Upper lobe of left lung (tissue), 6 donors: Measurements from ENCODE around the gene MYBPC3. TPM values are rescaled to one million over a fixed set of nuclear protein-coding genes. Genes with fewer than 3 reads are reported as not detected.

Experiments used
- ATAC-seq, 2 donors: fragments of 200-7000 bp; cut with Tn5 transposase; one replicate each; pipeline ENCODE4 v1.9.1; 2022; ENCODE audit warnings: mild to moderate bottlenecking in 2 of 2, moderate library complexity in 2 of 2; ENCODE audit not compliant: low FRiP score in 2 of 2
- DNase-seq, 2 donors: peaks; one replicate each; pipeline ENCODE4 v3.0.0-alpha.2; 2019 to 2020
- H3K27ac ChIP-seq, 4 donors: fragments of 200-600 bp; sonication (generic); one replicate each; pipeline ENCODE4 v1.5.1; 2016 to 2019
- H3K27me3 ChIP-seq, 4 donors: fragments of 200-600 bp; sonication (generic); one replicate each; pipeline ENCODE4 v1.5.1; 2017 to 2019
- H3K36me3 ChIP-seq, 4 donors: fragments of 200-600 bp; sonication (generic); one replicate each; pipeline ENCODE4 v1.5.1; 2016 to 2019
- H3K4me1 ChIP-seq, 4 donors: fragments of 200-600 bp; sonication (generic); one replicate each; pipeline ENCODE4 v1.5.1; 2018 to 2019
- H3K4me3 ChIP-seq, 4 donors: fragments of 200-600 bp; sonication (generic); one replicate each; pipeline ENCODE4 v1.5.1; 2017 to 2019; ENCODE audit warnings: mild to moderate bottlenecking in 2 of 4, moderate library complexity in 1 of 4
- H3K9me3 ChIP-seq, 4 donors: fragments of 200-600 bp; sonication (generic); one replicate each; pipeline ENCODE4 v1.5.1; 2018 to 2019
- CTCF ChIP-seq, 6 experiments: fragments of 450-650 bp in 4 of 6; fragments of 200-600 bp in 2 of 6; sonication (generic) in 2 of 6; IDR thresholded peaks; one replicate each; pipeline ENCODE4 v1.5.1; 2016 to 2019; ENCODE audit warnings: antibody characterized with exemption in 6 of 6
- EP300 ChIP-seq, 4 donors: sonication (generic); formaldehyde crosslinking; IDR thresholded peaks; one replicate each; pipeline ENCODE4 v1.5.1; 2017; ENCODE audit warnings: antibody characterized with exemption in 4 of 4, control low read depth in 2 of 4
- POLR2A ChIP-seq, 4 donors: fragments of 450-650 bp; IDR thresholded peaks; one replicate each; pipeline ENCODE4 v1.5.1; 2016 to 2017; ENCODE audit warnings: antibody characterized with exemption in 4 of 4, mild to moderate bottlenecking in 2 of 4
- POLR2AphosphoS5 ChIP-seq, 2 donors: sonication (generic); formaldehyde crosslinking; IDR thresholded peaks; one replicate each; pipeline ENCODE4 v1.5.1; 2017; ENCODE audit warnings: antibody characterized with exemption in 2 of 2
- WGBS, 2 donors: methylation state at CpG; one replicate each; pipeline ENCODE4 v1.1.5; 2017 to 2018; 5-methylcytosine and 5-hydroxymethylcytosine counted together
- total RNA-seq, 6 donors: library from RNA; depleted of rRNA in 4 of 6; stranded (reverse); fragments of >200 nt in 4 of 6; gene quantifications; one replicate each; pipeline versions ENCODE4 v1.1.0 to v1.2.1, GENCODE V29; 2016 to 2021
- donor health status: DM: no; HTN: no; CAD: no; lungs with moderate emphysema.
- donor health status: DM: no; HTN: yes; CAD: no; lungs with severe emphysema.

Gene MYBPC3
- total RNA-seq, 6 donors from 2014 or later: 0.61 to 1.8 (median 1.0) TPM; not detected in 1

- no peak overlapping the region for H3K4me3 ChIP-seq
- 86 to 87% methylated on average over 22 of the region's 24 CpGs for WGBS, 2 donors
- H3K9me3 ChIP-seq: no peaks in the 10 kb centered on the region
- no peak for ATAC-seq
- no peaks in the 10 kb centered on the region for H3K36me3 ChIP-seq
- no peak overlapping the region for H3K27ac ChIP-seq
- TF ChIP-seq EP300 (IDR thresholded peaks at IDR 0.05) (no peak), CTCF (IDR thresholded peaks at IDR 0.05) (no peak), POLR2A (IDR thresholded peaks at IDR 0.05) (no peak), POLR2AphosphoS5 (IDR thresholded peaks at IDR 0.05) (no peak)
- DNase-seq: peak in 1 of 2 donors; percentile 62
- H3K27me3 ChIP-seq: no peaks in the 10 kb centered on the region
- H3K4me1 ChIP-seq: no peaks in the 10 kb centered on the region
Measured at GRCh38 chr11:47348131-47348802, 4.2 kb downstream of the MYBPC3 start.

GRCh38 chr11:47347137-47347536 lies 5.4 kb downstream of the MYBPC3 start:
- no peak overlapping the region for H3K4me3 ChIP-seq
- no peak overlapping the region for H3K27ac ChIP-seq
- no peaks in the 10 kb centered on the region for H3K4me1 ChIP-seq
- H3K9me3 ChIP-seq: no peaks in the 10 kb centered on the region
- WGBS, 2 donors: 61 to 73% methylated on average over 5 of the region's 5 CpGs
- no peak for TF ChIP-seq POLR2AphosphoS5 (IDR thresholded peaks at IDR 0.05)
- TF ChIP-seq EP300 (IDR thresholded peaks at IDR 0.05): no peak
- TF ChIP-seq CTCF (IDR thresholded peaks at IDR 0.05): no peak
- TF ChIP-seq POLR2A (IDR thresholded peaks at IDR 0.05): no peak
- ATAC-seq: no peak
- H3K27me3 ChIP-seq: no peaks in the 10 kb centered on the region
- no peak for DNase-seq
- H3K36me3 ChIP-seq: no peaks in the 10 kb centered on the region

- peak in 1 of 2 donors; percentile 65 for DNase-seq
- no peaks in the 10 kb centered on the region for H3K9me3 ChIP-seq
- H3K36me3 ChIP-seq: no peaks in the 10 kb centered on the region
- no peak for ATAC-seq
- H3K4me3 ChIP-seq: no peak overlapping the region
- 85 to 87% methylated on average over 14 to 18 of the region's 18 CpGs for WGBS, 2 donors
- H3K4me1 ChIP-seq: no peaks in the 10 kb centered on the region
- no peak overlapping the region for H3K27ac ChIP-seq
- no peaks in the 10 kb centered on the region for H3K27me3 ChIP-seq
- TF ChIP-seq POLR2A (IDR thresholded peaks at IDR 0.05) (no peak), CTCF (IDR thresholded peaks at IDR 0.05) (no peak), POLR2AphosphoS5 (IDR thresholded peaks at IDR 0.05) (no peak), EP300 (IDR thresholded peaks at IDR 0.05) (no peak)
Measured at GRCh38 chr11:47345890-47346563, 6.5 kb downstream of the MYBPC3 start.

- TF ChIP-seq EP300 (IDR thresholded peaks at IDR 0.05): no peak
- TF ChIP-seq CTCF (IDR thresholded peaks at IDR 0.05): no peak
- no peak for TF ChIP-seq POLR2AphosphoS5 (IDR thresholded peaks at IDR 0.05)
- no peak for TF ChIP-seq POLR2A (IDR thresholded peaks at IDR 0.05)
- DNase-seq: peak in 1 of 2 donors; percentile 65
- Histone ChIP-seq H3K4me1 (no peaks in the 10 kb centered on the region), H3K27me3 (no peaks in the 10 kb centered on the region), H3K36me3 (no peaks in the 10 kb centered on the region), H3K4me3 (no peak overlapping the region), H3K27ac (no peak overlapping the region), H3K9me3 (no peaks in the 10 kb centered on the region)
- no peak for ATAC-seq
- WGBS, 2 donors: 95 to 98% methylated on average over 11 to 14 of the region's 15 CpGs
Measured at GRCh38 chr11:47342854-47343253, 9.6 kb downstream of the MYBPC3 start.
